ENCODE measurements around the gene HNRNPLL.
A peak's percentile ranks its signal among the peaks of the same experiment; 100 is the strongest.
"Not testable (repeated sequence)": the region's sequence is repeated elsewhere in the genome, so short reads cannot be mapped to it uniquely, and the experiment has no call there.

HNRNPLL gene
- total RNA-seq, result 54.7 to 95.0 reads per million in 2 donors

GRCh38 chr2:38602732-38603401 lies at the start of gene HNRNPLL:
HNRNPLL (minus strand) TSS chr2:38602928; CDS start chr2:38602626, 302 bp downstream.
- DNase-seq, result peak; percentile 78

- DNase-seq, result no peak
These were observed 48.0 kb upstream of the HNRNPLL start for GRCh38 chr2:38650717-38651116.

GRCh38 chr2:38650012-38650411 lies 47.3 kb upstream of the HNRNPLL start:
- no peak for DNase-seq

GRCh38 chr2:38649176-38649728 lies 46.5 kb upstream of the HNRNPLL start:
- DNase-seq, result no peak

GRCh38 chr2:38648107-38648761 lies 45.5 kb upstream of the HNRNPLL start:
- DNase-seq, result no peak

- not testable (repeated sequence) for DNase-seq
These were observed 41.2 kb upstream of the HNRNPLL start for GRCh38 chr2:38643683-38644511.

GRCh38 chr2:38643021-38643671 lies 40.4 kb upstream of the HNRNPLL start:
- DNase-seq, result no peak

GRCh38 chr2:38642373-38643017 lies 39.8 kb upstream of the HNRNPLL start:
- DNase-seq, result not testable (repeated sequence)

GRCh38 chr2:38636069-38636468 lies 33.3 kb upstream of the HNRNPLL start:
- no peak for DNase-seq

GRCh38 chr2:38635139-38635538 lies 32.4 kb upstream of the HNRNPLL start:
- no peak for DNase-seq

GRCh38 chr2:38634684-38635083 lies 32.0 kb upstream of the HNRNPLL start:
- DNase-seq, result no peak

GRCh38 chr2:38633895-38634294 lies 31.2 kb upstream of the HNRNPLL start:
- DNase-seq, result no peak

GRCh38 chr2:38632980-38633379 lies 30.3 kb upstream of the HNRNPLL start:
- no peak for DNase-seq

- DNase-seq, result no peak
These were observed 29.2 kb upstream of the HNRNPLL start for GRCh38 chr2:38631976-38632375.

GRCh38 chr2:38629684-38630083 lies 27.0 kb upstream of the HNRNPLL start:
- DNase-seq, result no peak

GRCh38 chr2:38627391-38627790 lies 24.7 kb upstream of the HNRNPLL start:
- DNase-seq, result no peak

GRCh38 chr2:38626326-38627035 lies 23.8 kb upstream of the HNRNPLL start:
- no peak for DNase-seq

GRCh38 chr2:38622210-38622609 lies 19.5 kb upstream of the HNRNPLL start:
- DNase-seq, result no peak

GRCh38 chr2:38621018-38621417 lies 18.3 kb upstream of the HNRNPLL start:
- no peak for DNase-seq

- no peak for DNase-seq
These were observed 17.7 kb upstream of the HNRNPLL start for GRCh38 chr2:38620282-38620977.

Measured in activated gamma-delta T cell (primary cell).